ENCODE data around the gene SPIN1.

GRCh38 chr9:88477300-88477751 is 89.1 kb downstream of the SPIN1 start:
- TF ChIP-seq CTCF (IDR thresholded peaks at IDR 0.05) (no peak), POLR2A (IDR thresholded peaks at IDR 0.05) (no peak)
